Measurements from ENCODE around the gene GNG12. TPM values are rescaled to one million over a fixed set of nuclear protein-coding genes. Genes with fewer than 3 reads are reported as not detected.

Gene GNG12
- total and polyA plus RNA-seq, 2 donors (not counting 1 experiment from before 2014, with no cell fraction given), result not detected

DNA sequence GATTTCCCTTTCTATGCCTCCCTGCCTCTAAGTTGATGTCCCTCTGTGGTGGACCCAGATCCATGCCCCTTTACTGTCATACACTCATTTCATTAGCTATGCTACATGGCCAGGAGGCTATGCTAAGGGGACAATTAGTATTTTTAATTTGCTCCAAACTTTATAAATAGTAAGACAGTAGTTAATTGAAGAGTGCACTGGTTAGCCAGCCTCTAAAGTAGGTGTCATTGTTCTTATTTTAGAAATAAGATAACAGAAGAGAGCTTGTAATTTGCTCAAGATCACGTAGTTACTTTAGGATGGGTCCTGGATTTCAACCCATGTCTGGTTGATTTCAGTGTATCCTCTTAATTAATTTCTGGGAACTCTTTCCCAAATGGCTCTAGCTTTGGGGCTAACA, 29.4 kb upstream of the GNG12 start:
- no peak for ATAC-seq (ENCODE audit: low read depth)

DNA sequence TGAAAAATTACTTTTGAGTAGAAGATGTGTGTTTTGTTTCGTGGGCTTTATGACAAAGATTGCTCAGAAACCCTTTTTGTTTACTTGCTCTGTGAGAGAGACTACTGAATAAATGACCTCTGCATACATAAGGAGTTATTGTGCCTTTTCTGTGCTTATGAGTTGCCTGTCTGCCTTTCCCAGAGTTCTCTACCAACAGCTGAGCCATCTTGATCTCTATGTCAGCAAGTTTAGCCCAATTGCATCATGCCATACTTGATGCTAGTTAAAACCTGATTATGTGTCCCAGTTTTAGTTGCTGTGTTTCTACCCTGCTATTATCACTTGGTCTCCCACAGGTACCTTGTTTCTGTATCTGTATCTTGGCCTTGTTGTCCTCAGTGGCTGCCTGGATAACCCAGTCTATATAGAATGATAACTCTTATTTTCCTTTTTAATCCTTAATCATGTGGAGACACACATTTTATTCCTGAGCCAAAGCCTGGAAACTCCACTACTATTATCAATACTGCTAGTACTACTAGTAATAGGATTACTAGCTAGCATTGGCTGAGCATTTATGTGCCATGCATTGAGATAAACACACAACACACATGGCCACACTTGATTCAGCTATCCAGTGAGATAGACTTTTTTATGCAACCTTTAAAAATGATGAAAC, 28.7 kb upstream of the GNG12 start:
- intact Hi-C loops (cut with micrococcal nuclease), result no loop called here
- ATAC-seq (ENCODE audit: low read depth) (no peak), DNase-seq (no peak)
- H3K36me3 ChIP-seq (replicated peaks in 1 of 2; ENCODE audit: control extremely low read depth in 1 of 2, control insufficient read depth in 1 of 2, extremely low read depth in 1 of 2, insufficient read depth in 2 of 2, low read length in 1 of 2), result no peaks in the 10 kb centered on the region
- ChIA-PET CTCF (no interaction called here), POLR2A (no interaction called here)
- H3K9ac ChIP-seq (ENCODE audit: low read length), result no peak overlapping the region
- H3K27me3 ChIP-seq (replicated peaks in 1 of 4; ENCODE audit: control extremely low read depth in 1 of 4, control insufficient read depth in 3 of 4, insufficient read depth in 4 of 4, low read length in 3 of 4), result peaks cover 0 to 6% (median 0%) of the 10 kb centered on the region in 4 experiments
- Mint-ChIP-seq H3K27ac (no peak overlapping the region), H3K9me3 (ENCODE audit: insufficient read depth) (no peaks in the 10 kb centered on the region), H3K4me1 (no peaks in the 10 kb centered on the region), H3K4me3 (no peak overlapping the region), H3K27me3 (peaks cover 32% of the 10 kb centered on the region)
- no peak overlapping the region for H3K27ac ChIP-seq (ENCODE audit: low read length in 2 of 2)
- no peaks in the 10 kb centered on the region for H3K9me3 ChIP-seq (ENCODE audit: control extremely low read depth in 1 of 3, control insufficient read depth in 2 of 3, insufficient read depth in 1 of 3, low read length in 2 of 3)
- H4K20me1 ChIP-seq (ENCODE audit: control insufficient read depth, insufficient read depth, low read length, poor library complexity, severe bottlenecking), result no peaks in the 10 kb centered on the region
- WGBS (ENCODE audit: insufficient coverage), result 75% methylated on average over 1 of the region's 1 CpG
- no peak overlapping the region for H2AFZ ChIP-seq (ENCODE audit: insufficient read depth, low read depth, low read length, poor library complexity, severe bottlenecking)
- no peaks in the 10 kb centered on the region for H3K4me1 ChIP-seq (ENCODE audit: control insufficient read depth in 2 of 2, insufficient read depth in 2 of 2, low read length in 2 of 2)
- no peak for TF ChIP-seq EZH2 (IDR thresholded peaks at IDR 0.05; ENCODE audit: borderline replicate concordance, insufficient read depth, low read depth, low read length, poor library complexity, severe bottlenecking)
- TF ChIP-seq, protein P1, sequence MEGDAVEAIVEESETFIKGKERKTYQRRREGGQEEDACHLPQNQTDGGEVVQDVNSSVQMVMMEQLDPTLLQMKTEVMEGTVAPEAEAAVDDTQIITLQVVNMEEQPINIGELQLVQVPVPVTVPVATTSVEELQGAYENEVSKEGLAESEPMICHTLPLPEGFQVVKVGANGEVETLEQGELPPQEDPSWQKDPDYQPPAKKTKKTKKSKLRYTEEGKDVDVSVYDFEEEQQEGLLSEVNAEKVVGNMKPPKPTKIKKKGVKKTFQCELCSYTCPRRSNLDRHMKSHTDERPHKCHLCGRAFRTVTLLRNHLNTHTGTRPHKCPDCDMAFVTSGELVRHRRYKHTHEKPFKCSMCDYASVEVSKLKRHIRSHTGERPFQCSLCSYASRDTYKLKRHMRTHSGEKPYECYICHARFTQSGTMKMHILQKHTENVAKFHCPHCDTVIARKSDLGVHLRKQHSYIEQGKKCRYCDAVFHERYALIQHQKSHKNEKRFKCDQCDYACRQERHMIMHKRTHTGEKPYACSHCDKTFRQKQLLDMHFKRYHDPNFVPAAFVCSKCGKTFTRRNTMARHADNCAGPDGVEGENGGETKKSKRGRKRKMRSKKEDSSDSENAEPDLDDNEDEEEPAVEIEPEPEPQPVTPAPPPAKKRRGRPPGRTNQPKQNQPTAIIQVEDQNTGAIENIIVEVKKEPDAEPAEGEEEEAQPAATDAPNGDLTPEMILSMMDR (IDR thresholded peaks at IDR 0.05), result no peak
- no peak overlapping the region for H3K4me2 ChIP-seq (replicated peaks; ENCODE audit: low read depth, low read length, poor library complexity, severe bottlenecking)
- H3K79me2 ChIP-seq (ENCODE audit: control insufficient read depth, insufficient read depth, low read length), result no peaks in the 10 kb centered on the region
- no peak overlapping the region for H3K4me3 ChIP-seq (ENCODE audit: control extremely low read depth in 1 of 5, extremely low read depth in 1 of 5, insufficient read depth in 1 of 5, low read depth in 2 of 5, low read length in 4 of 5)

More for the DNA sequence above, 29.4 kb upstream of the GNG12 start:
- H3K27ac Mint-ChIP-seq, result no peak overlapping the region
- intact Hi-C loops (cut with micrococcal nuclease), result no loop called here
- Histone ChIP-seq H3K36me3 (replicated peaks in 1 of 2; ENCODE audit: control extremely low read depth in 1 of 2, control insufficient read depth in 1 of 2, extremely low read depth in 1 of 2, insufficient read depth in 2 of 2, low read length in 1 of 2) (no peaks in the 10 kb centered on the region), H2AFZ (ENCODE audit: insufficient read depth, low read depth, low read length, poor library complexity, severe bottlenecking) (no peak overlapping the region), H3K9me3 (ENCODE audit: control extremely low read depth in 1 of 3, control insufficient read depth in 2 of 3, insufficient read depth in 1 of 3, low read length in 2 of 3) (no peaks in the 10 kb centered on the region), H3K4me1 (ENCODE audit: control insufficient read depth in 2 of 2, insufficient read depth in 2 of 2, low read length in 2 of 2) (no peaks in the 10 kb centered on the region), H3K27ac (ENCODE audit: low read length in 2 of 2) (no peak overlapping the region), H4K20me1 (ENCODE audit: control insufficient read depth, insufficient read depth, low read length, poor library complexity, severe bottlenecking) (no peaks in the 10 kb centered on the region), H3K27me3 (replicated peaks in 1 of 4; ENCODE audit: control extremely low read depth in 1 of 4, control insufficient read depth in 3 of 4, insufficient read depth in 4 of 4, low read length in 3 of 4) (peaks cover 0 to 6% (median 0%) of the 10 kb centered on the region in 4 experiments), H3K4me3 (ENCODE audit: control extremely low read depth in 1 of 5, extremely low read depth in 1 of 5, insufficient read depth in 1 of 5, low read depth in 2 of 5, low read length in 4 of 5) (no peak overlapping the region), H3K9ac (ENCODE audit: low read length) (no peak overlapping the region), H3K4me2 (replicated peaks; ENCODE audit: low read depth, low read length, poor library complexity, severe bottlenecking) (no peak overlapping the region), H3K79me2 (ENCODE audit: control insufficient read depth, insufficient read depth, low read length) (no peaks in the 10 kb centered on the region)
- ChIA-PET CTCF (no interaction called here), POLR2A (no interaction called here)
- TF ChIP-seq, protein P1 (IDR thresholded peaks at IDR 0.05), result no peak
- no peak for TF ChIP-seq EZH2 (IDR thresholded peaks at IDR 0.05; ENCODE audit: borderline replicate concordance, insufficient read depth, low read depth, low read length, poor library complexity, severe bottlenecking)
- no peaks in the 10 kb centered on the region for H3K4me1 Mint-ChIP-seq
- H3K9me3 Mint-ChIP-seq (ENCODE audit: insufficient read depth), result no peaks in the 10 kb centered on the region
- WGBS (ENCODE audit: insufficient coverage), result no CpG with 5 or more reads among the region's 1 CpG
- no peak overlapping the region for H3K4me3 Mint-ChIP-seq
- no peak for DNase-seq
- peaks cover 33% of the 10 kb centered on the region for H3K27me3 Mint-ChIP-seq
